GM21619 (cell line): ENCODE data around the gene MTA2.
"Not testable (repeated sequence)": the region's sequence is repeated elsewhere in the genome, so short reads cannot be mapped to it uniquely, and the experiment has no call there.

Source experiments
- ATAC-seq: cut with Tn5 transposase; IDR thresholded peaks from one replicate; pipeline ENCODE4 v1.9.1; 2021; ENCODE audit not compliant: unreplicated experiment

Gene MTA2

GRCh38 chr11:62567018-62567633, 34.5 kb downstream of the MTA2 start:
- ATAC-seq, result no peak

GRCh38 chr11:62566247-62566646, 35.4 kb downstream of the MTA2 start:
- ATAC-seq, result no peak

- ATAC-seq, result no peak
Observed at GRCh38 chr11:62565100-62565802, 36.4 kb downstream of the MTA2 start.

GRCh38 chr11:62561677-62562230, 39.9 kb downstream of the MTA2 start:
- ATAC-seq, result not testable (repeated sequence)

GRCh38 chr11:62560566-62561103, 41.0 kb downstream of the MTA2 start:
- no peak for ATAC-seq

GRCh38 chr11:62559626-62560025, 42.0 kb downstream of the MTA2 start:
- ATAC-seq, result not testable (repeated sequence)

GRCh38 chr11:62559204-62559603, 42.5 kb downstream of the MTA2 start:
- no peak for ATAC-seq

GRCh38 chr11:62558669-62559068, 43.0 kb downstream of the MTA2 start:
- no peak for ATAC-seq

- ATAC-seq, result peak; percentile 27
Observed at GRCh38 chr11:62556875-62557631, 44.6 kb downstream of the MTA2 start.

GRCh38 chr11:62556108-62556874, 45.4 kb downstream of the MTA2 start:
- peak; percentile 32 for ATAC-seq

GRCh38 chr11:62555464-62556107, 46.1 kb downstream of the MTA2 start:
- peak; percentile 23 for ATAC-seq

GRCh38 chr11:62554387-62555167, 47.1 kb downstream of the MTA2 start:
- no peak for ATAC-seq

GRCh38 chr11:62553839-62554361, 47.8 kb downstream of the MTA2 start:
- ATAC-seq, result no peak

- no peak for ATAC-seq
Observed at GRCh38 chr11:62553080-62553838, 48.4 kb downstream of the MTA2 start.

- ATAC-seq, result no peak
Observed at GRCh38 chr11:62552485-62553079, 49.1 kb downstream of the MTA2 start.

GRCh38 chr11:62550478-62550877, 51.2 kb downstream of the MTA2 start:
- not testable (repeated sequence) for ATAC-seq

- no peak for ATAC-seq
Observed at GRCh38 chr11:62548545-62549335, 52.9 kb downstream of the MTA2 start.
